ENCODE results near the gene RPP25L.

DNA sequence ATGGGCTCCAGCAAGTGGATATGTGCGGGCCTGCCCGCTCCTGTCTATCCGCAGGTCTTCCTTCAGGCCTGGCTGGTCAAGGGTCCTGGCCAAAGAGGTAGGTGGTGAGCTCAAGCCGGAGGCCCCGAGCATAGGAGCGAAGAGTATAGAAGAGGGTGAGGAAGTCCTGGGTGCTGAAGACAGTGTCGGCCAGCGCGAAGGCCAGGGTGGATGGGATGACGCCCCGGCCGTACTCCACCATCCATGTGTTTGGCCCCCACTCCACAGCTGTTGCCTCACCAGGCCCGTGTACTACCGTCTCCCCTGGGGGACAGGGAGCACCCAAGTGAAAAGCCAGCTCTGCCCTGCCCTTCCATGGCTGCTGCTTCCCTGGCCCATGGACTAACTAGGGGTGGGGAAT lies 23.7 kb upstream of the RPP25L start:
- TF ChIP-seq POLR2A (IDR thresholded peaks at IDR 0.05; ENCODE audit: low read length) (no peak), GATA1 (IDR thresholded peaks at IDR 0.05; ENCODE audit: low read depth, low read length) (no peak)
